ENCODE measurements around the gene OLFML2B.
A peak's percentile ranks its signal among the peaks of the same experiment; 100 is the strongest.

The OLFML2B gene

GRCh38 chr1:161999301-162000052 is 24.2 kb downstream of the OLFML2B start:
- H4K20me1 ChIP-seq = no peaks in the 10 kb centered on the region
- no peak overlapping the region for H3K4me3 ChIP-seq
- no peaks in the 10 kb centered on the region for H3K27me3 ChIP-seq
- H3K36me3 ChIP-seq = peaks cover 0 to 76% (median 0%) of the 10 kb centered on the region in 11 experiments; a peak in 6 of 22 replicates
- peaks cover 0 to 11% (median 0%) of the 10 kb centered on the region in 11 experiments; a peak in 5 of 22 replicates for H3K9me3 ChIP-seq (replicated peaks in 1 of 11)
- no peak overlapping the region for H3K9ac ChIP-seq
- peak overlapping the region in 5 of 11 experiments; percentile 38 to 92 (median 51); a peak in 10 of 22 replicates for H3K4me2 ChIP-seq
- peaks cover 17 to 66% (median 28%) of the 10 kb centered on the region in 10 experiments for H3K4me1 ChIP-seq
- H3K27ac ChIP-seq = peak overlapping the region in 4 of 11 experiments; percentile 28 to 55 (median 34); a peak in 6 of 22 replicates
- no peak for TF ChIP-seq Cebpa-rat (IDR thresholded peaks at IDR 0.05)

GRCh38 chr1:161998811-161999210 is 24.9 kb downstream of the OLFML2B start:
- H3K9ac ChIP-seq = no peak overlapping the region
- no peak for TF ChIP-seq Cebpa-rat (IDR thresholded peaks at IDR 0.05)
- H3K27me3 ChIP-seq = no peaks in the 10 kb centered on the region
- peak overlapping the region in 2 of 11 experiments; percentile 34; a peak in 1 of 22 replicates for H3K27ac ChIP-seq
- peaks cover 0 to 11% (median 0%) of the 10 kb centered on the region in 11 experiments; a peak in 5 of 22 replicates for H3K9me3 ChIP-seq (replicated peaks in 1 of 11)
- no peak overlapping the region for H3K4me3 ChIP-seq
- H3K4me1 ChIP-seq = peaks cover 10 to 60% (median 21%) of the 10 kb centered on the region in 10 experiments
- peak overlapping the region in 9 of 11 experiments; percentile 4 to 92 (median 20); a peak in 9 of 22 replicates for H3K4me2 ChIP-seq
- H4K20me1 ChIP-seq = no peaks in the 10 kb centered on the region
- H3K36me3 ChIP-seq = peaks cover 0 to 83% (median 0%) of the 10 kb centered on the region in 11 experiments; a peak in 6 of 22 replicates

GRCh38 chr1:161997152-161997551 is 26.5 kb downstream of the OLFML2B start:
- Histone ChIP-seq H3K27me3 (no peaks in the 10 kb centered on the region), H3K4me2 (no peak overlapping the region), H3K36me3 (peaks cover 0 to 96% (median 0%) of the 10 kb centered on the region in 11 experiments; a peak in 6 of 22 replicates), H3K4me1 (peaks cover 0 to 45% (median 7%) of the 10 kb centered on the region in 10 experiments; a peak in 13 of 20 replicates), H3K9ac (no peak overlapping the region), H3K27ac (no peak overlapping the region), H3K9me3 (replicated peaks in 1 of 11) (peaks cover 2 to 28% (median 13%) of the 10 kb centered on the region in 11 experiments; a peak in 20 of 22 replicates), H4K20me1 (no peaks in the 10 kb centered on the region), H3K4me3 (no peak overlapping the region)
- TF ChIP-seq Cebpa-rat (IDR thresholded peaks at IDR 0.05) = no peak

GRCh38 chr1:161994175-161994668 is 29.4 kb downstream of the OLFML2B start:
- H3K4me2 ChIP-seq = no peak overlapping the region
- H3K36me3 ChIP-seq = peaks cover 0 to 92% (median 0%) of the 10 kb centered on the region in 11 experiments; a peak in 6 of 22 replicates
- no peak overlapping the region for H3K9ac ChIP-seq
- TF ChIP-seq Cebpa-rat (IDR thresholded peaks at IDR 0.05) = no peak
- peaks cover 0 to 32% (median 5%) of the 10 kb centered on the region in 10 experiments; a peak in 12 of 20 replicates for H3K4me1 ChIP-seq
- H3K9me3 ChIP-seq (replicated peaks in 1 of 11) = peaks cover 14 to 37% (median 25%) of the 10 kb centered on the region in 11 experiments
- no peaks in the 10 kb centered on the region for H4K20me1 ChIP-seq
- no peaks in the 10 kb centered on the region for H3K27me3 ChIP-seq
- H3K27ac ChIP-seq = no peak overlapping the region
- H3K4me3 ChIP-seq = no peak overlapping the region

GRCh38 chr1:161993576-161993975 is 30.1 kb downstream of the OLFML2B start:
- H3K9me3 ChIP-seq (replicated peaks in 1 of 11) = peaks cover 14 to 37% (median 25%) of the 10 kb centered on the region in 11 experiments
- H4K20me1 ChIP-seq = no peaks in the 10 kb centered on the region
- TF ChIP-seq Cebpa-rat (IDR thresholded peaks at IDR 0.05) = no peak

GRCh38 chr1:161989786-161990185 is 33.9 kb downstream of the OLFML2B start:
- no peak for TF ChIP-seq Cebpa-rat (IDR thresholded peaks at IDR 0.05)
- Histone ChIP-seq H3K9ac (no peak overlapping the region), H3K27me3 (no peaks in the 10 kb centered on the region), H3K36me3 (peaks cover 0 to 82% (median 0%) of the 10 kb centered on the region in 11 experiments; a peak in 4 of 22 replicates), H3K4me1 (peaks cover 0 to 30% (median 0%) of the 10 kb centered on the region in 10 experiments; a peak in 8 of 20 replicates), H3K4me3 (no peak overlapping the region), H4K20me1 (no peaks in the 10 kb centered on the region), H3K27ac (0 out of 22 replicates have a peak overlapping the region, but pooled peaks of 1 of the 11 experiments have one; percentile 2), H3K9me3 (replicated peaks in 1 of 11) (peaks cover 27 to 50% (median 38%) of the 10 kb centered on the region in 11 experiments), H3K4me2 (peak overlapping the region in 3 of 11 experiments; percentile 47 to 73 (median 52); a peak in 4 of 22 replicates)

More at GRCh38 chr1:161993576-161993975, 30.1 kb downstream of the OLFML2B start:
- peaks cover 0 to 32% (median 2%) of the 10 kb centered on the region in 10 experiments; a peak in 11 of 20 replicates for H3K4me1 ChIP-seq
- H3K36me3 ChIP-seq = peaks cover 0 to 86% (median 0%) of the 10 kb centered on the region in 11 experiments; a peak in 6 of 22 replicates
- H3K9ac ChIP-seq = no peak overlapping the region
- no peak overlapping the region for H3K4me3 ChIP-seq
- H3K4me2 ChIP-seq = no peak overlapping the region
- no peak overlapping the region for H3K27ac ChIP-seq
- H3K27me3 ChIP-seq = no peaks in the 10 kb centered on the region

GRCh38 chr1:161989108-161989507 is 34.6 kb downstream of the OLFML2B start:
- Histone ChIP-seq H3K27me3 (no peaks in the 10 kb centered on the region), H3K4me1 (peaks cover 0 to 30% (median 0%) of the 10 kb centered on the region in 10 experiments; a peak in 8 of 20 replicates), H3K9me3 (replicated peaks in 1 of 11) (peaks cover 27 to 49% (median 38%) of the 10 kb centered on the region in 11 experiments), H3K9ac (no peak overlapping the region), H3K4me3 (no peak overlapping the region), H4K20me1 (no peaks in the 10 kb centered on the region), H3K27ac (0 out of 22 replicates have a peak overlapping the region, but pooled peaks of 1 of the 11 experiments have one; percentile 2), H3K36me3 (peaks cover 0 to 82% (median 0%) of the 10 kb centered on the region in 11 experiments; a peak in 4 of 22 replicates), H3K4me2 (peak overlapping the region in 3 of 11 experiments; percentile 47 to 73 (median 52); a peak in 5 of 22 replicates)
- no peak for TF ChIP-seq Cebpa-rat (IDR thresholded peaks at IDR 0.05)

- Histone ChIP-seq H3K9ac (no peak overlapping the region; a peak in 1 of 22 replicates), H3K4me3 (no peak overlapping the region), H3K9me3 (replicated peaks in 1 of 11) (peaks cover 27 to 45% (median 36%) of the 10 kb centered on the region in 11 experiments), H3K27ac (no peak overlapping the region), H3K4me1 (peaks cover 0 to 30% (median 0%) of the 10 kb centered on the region in 10 experiments; a peak in 8 of 20 replicates), H3K27me3 (no peaks in the 10 kb centered on the region), H3K4me2 (peak overlapping the region in 3 of 11 experiments; percentile 47 to 73 (median 52); a peak in 5 of 22 replicates), H3K36me3 (peaks cover 0 to 82% (median 0%) of the 10 kb centered on the region in 11 experiments; a peak in 4 of 22 replicates), H4K20me1 (no peaks in the 10 kb centered on the region)
- TF ChIP-seq Cebpa-rat (IDR thresholded peaks at IDR 0.05) = no peak
Measured at GRCh38 chr1:161988413-161988812, 35.3 kb downstream of the OLFML2B start.
